ENCODE data around the gene CAPN15.

Gene CAPN15

GRCh38 chr16:518858-519257, 8.7 kb upstream of the CAPN15 start:
- TF ChIP-seq ISL1 (CRISPR knock-in tag; IDR thresholded peaks at IDR 0.05) (no peak), GLIS3 (CRISPR knock-in tag; IDR thresholded peaks at IDR 0.05) (no peak), ZNF8 (CRISPR knock-in tag; IDR thresholded peaks at IDR 0.05) (no peak), ZFP3 (CRISPR knock-in tag; IDR thresholded peaks at IDR 0.05) (no peak), ZNF70 (CRISPR knock-in tag; IDR thresholded peaks at IDR 0.05) (no peak), CSRNP3 (CRISPR knock-in tag; IDR thresholded peaks at IDR 0.05) (no peak)
- TF ChIP-seq, protein P1, sequence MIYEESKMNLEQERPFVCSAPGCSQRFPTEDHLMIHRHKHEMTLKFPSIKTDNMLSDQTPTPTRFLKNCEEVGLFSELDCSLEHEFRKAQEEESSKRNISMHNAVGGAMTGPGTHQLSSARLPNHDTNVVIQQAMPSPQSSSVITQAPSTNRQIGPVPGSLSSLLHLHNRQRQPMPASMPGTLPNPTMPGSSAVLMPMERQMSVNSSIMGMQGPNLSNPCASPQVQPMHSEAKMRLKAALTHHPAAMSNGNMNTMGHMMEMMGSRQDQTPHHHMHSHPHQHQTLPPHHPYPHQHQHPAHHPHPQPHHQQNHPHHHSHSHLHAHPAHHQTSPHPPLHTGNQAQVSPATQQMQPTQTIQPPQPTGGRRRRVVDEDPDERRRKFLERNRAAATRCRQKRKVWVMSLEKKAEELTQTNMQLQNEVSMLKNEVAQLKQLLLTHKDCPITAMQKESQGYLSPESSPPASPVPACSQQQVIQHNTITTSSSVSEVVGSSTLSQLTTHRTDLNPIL (CRISPR knock-in tag; IDR thresholded peaks at IDR 0.05; ENCODE audit: low read depth), result no peak
- ATAC-seq, result no peak

GRCh38 chr16:519425-519824, 8.1 kb upstream of the CAPN15 start:
- TF ChIP-seq ZNF70 (CRISPR knock-in tag; IDR thresholded peaks at IDR 0.05), result no peak
- no peak for TF ChIP-seq ZNF565 (CRISPR knock-in tag; conservative IDR thresholded peaks at IDR 0.05; ENCODE audit: low read depth)
- TF ChIP-seq ZFP3 (CRISPR knock-in tag; IDR thresholded peaks at IDR 0.05), result no peak
- TF ChIP-seq, protein P2, sequence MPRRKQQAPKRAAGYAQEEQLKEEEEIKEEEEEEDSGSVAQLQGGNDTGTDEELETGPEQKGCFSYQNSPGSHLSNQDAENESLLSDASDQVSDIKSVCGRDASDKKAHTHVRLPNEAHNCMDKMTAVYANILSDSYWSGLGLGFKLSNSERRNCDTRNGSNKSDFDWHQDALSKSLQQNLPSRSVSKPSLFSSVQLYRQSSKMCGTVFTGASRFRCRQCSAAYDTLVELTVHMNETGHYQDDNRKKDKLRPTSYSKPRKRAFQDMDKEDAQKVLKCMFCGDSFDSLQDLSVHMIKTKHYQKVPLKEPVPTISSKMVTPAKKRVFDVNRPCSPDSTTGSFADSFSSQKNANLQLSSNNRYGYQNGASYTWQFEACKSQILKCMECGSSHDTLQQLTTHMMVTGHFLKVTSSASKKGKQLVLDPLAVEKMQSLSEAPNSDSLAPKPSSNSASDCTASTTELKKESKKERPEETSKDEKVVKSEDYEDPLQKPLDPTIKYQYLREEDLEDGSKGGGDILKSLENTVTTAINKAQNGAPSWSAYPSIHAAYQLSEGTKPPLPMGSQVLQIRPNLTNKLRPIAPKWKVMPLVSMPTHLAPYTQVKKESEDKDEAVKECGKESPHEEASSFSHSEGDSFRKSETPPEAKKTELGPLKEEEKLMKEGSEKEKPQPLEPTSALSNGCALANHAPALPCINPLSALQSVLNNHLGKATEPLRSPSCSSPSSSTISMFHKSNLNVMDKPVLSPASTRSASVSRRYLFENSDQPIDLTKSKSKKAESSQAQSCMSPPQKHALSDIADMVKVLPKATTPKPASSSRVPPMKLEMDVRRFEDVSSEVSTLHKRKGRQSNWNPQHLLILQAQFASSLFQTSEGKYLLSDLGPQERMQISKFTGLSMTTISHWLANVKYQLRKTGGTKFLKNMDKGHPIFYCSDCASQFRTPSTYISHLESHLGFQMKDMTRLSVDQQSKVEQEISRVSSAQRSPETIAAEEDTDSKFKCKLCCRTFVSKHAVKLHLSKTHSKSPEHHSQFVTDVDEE (CRISPR knock-in tag; IDR thresholded peaks at IDR 0.05), result no peak
- TF ChIP-seq ISL1 (CRISPR knock-in tag; IDR thresholded peaks at IDR 0.05), result no peak
- TF ChIP-seq ESRRG (CRISPR knock-in tag; IDR thresholded peaks at IDR 0.05), result no peak
- TF ChIP-seq ZFP30 (CRISPR knock-in tag; IDR thresholded peaks at IDR 0.05), result no peak
- TF ChIP-seq GLIS3 (CRISPR knock-in tag; IDR thresholded peaks at IDR 0.05), result no peak
- no peak for TF ChIP-seq OSR1 (CRISPR knock-in tag; IDR thresholded peaks at IDR 0.05)
- TF ChIP-seq SNAI2 (CRISPR knock-in tag; IDR thresholded peaks at IDR 0.05), result no peak
- no peak for TF ChIP-seq POU6F1 (CRISPR knock-in tag; IDR thresholded peaks at IDR 0.05; ENCODE audit: borderline replicate concordance, low read depth)
- no peak for TF ChIP-seq ZC3H10 (CRISPR knock-in tag; IDR thresholded peaks at IDR 0.05)
- no peak for TF ChIP-seq CSRNP3 (CRISPR knock-in tag; IDR thresholded peaks at IDR 0.05)

DNA sequence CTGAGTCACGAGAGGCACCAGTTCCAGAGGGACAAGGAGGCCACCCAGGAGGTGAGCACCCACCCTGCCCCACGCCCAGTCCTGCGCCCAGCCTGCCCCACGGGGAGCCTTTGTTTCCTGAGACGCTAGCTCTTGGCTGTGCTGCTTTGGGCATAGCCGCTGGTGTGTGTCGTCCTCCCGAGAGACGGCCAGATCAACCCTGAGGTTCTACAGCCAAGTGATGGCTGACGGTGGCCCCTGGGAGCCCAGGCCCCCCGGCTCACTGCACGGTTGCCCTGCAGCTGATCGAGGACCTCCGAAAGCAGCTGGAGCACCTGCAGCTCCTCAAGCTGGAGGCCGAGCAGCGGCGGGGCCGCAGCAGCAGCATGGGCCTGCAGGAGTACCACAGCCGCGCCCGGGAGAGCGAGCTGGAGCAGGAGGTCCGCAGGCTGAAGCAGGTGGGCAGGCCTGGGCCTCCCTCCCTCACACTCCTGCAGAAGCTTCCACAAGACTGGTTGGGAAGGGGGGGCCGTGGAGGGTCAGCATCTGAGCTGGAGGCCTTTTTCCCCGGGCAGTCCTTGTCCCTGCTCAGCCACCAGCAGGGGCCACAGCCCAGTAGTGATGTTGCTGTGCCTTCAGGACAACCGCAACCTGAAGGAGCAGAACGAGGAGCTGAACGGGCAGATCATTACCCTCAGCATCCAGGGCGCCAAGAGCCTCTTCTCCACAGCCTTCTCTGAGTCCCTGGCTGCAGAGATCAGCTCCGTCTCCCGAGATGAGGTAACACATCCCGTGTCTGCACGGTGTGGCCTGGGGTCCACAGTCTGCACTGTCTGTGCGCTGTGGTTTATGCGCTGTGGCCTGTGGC, 7.4 kb upstream of the CAPN15 start:
- no peak for ATAC-seq
- TF ChIP-seq ZFP30 (CRISPR knock-in tag; IDR thresholded peaks at IDR 0.05), result no peak
- no peak for TF ChIP-seq TOX (CRISPR knock-in tag; IDR thresholded peaks at IDR 0.05; ENCODE audit: borderline replicate concordance)
- TF ChIP-seq ZFP3 (CRISPR knock-in tag; IDR thresholded peaks at IDR 0.05), result no peak
- TF ChIP-seq ISL1 (CRISPR knock-in tag; IDR thresholded peaks at IDR 0.05), result no peak
- TF ChIP-seq ZNF565 (CRISPR knock-in tag; conservative IDR thresholded peaks at IDR 0.05; ENCODE audit: low read depth), result no peak
- TF ChIP-seq CSDC2 (CRISPR knock-in tag; IDR thresholded peaks at IDR 0.05), result no peak
- TF ChIP-seq PPARA (CRISPR knock-in tag; IDR thresholded peaks at IDR 0.05; ENCODE audit: borderline replicate concordance), result no peak
- TF ChIP-seq POU6F1 (CRISPR knock-in tag; IDR thresholded peaks at IDR 0.05; ENCODE audit: borderline replicate concordance, low read depth), result no peak
- TF ChIP-seq ZC3H10 (CRISPR knock-in tag; IDR thresholded peaks at IDR 0.05), result no peak
- no peak for TF ChIP-seq BACH2 (CRISPR knock-in tag; IDR thresholded peaks at IDR 0.05; ENCODE audit: borderline replicate concordance)
- no peak for TF ChIP-seq GLIS3 (CRISPR knock-in tag; IDR thresholded peaks at IDR 0.05)
- no peak for TF ChIP-seq OSR1 (CRISPR knock-in tag; IDR thresholded peaks at IDR 0.05)
- no peak for TF ChIP-seq CSRNP3 (CRISPR knock-in tag; IDR thresholded peaks at IDR 0.05)
- TF ChIP-seq, protein P2 (CRISPR knock-in tag; IDR thresholded peaks at IDR 0.05), result no peak

More at GRCh38 chr16:519425-519824, 8.1 kb upstream of the CAPN15 start:
- ATAC-seq, result no peak
